GM23338 (cell line): ENCODE results near the gene PEPD. TPM values are rescaled to one million over a fixed set of nuclear protein-coding genes. Genes with fewer than 3 reads are reported as not detected.

Experiments used
- ATAC-seq: fragments of 200-7000 bp; cut with Tn5 transposase; 3 replicates; pipeline ENCODE4 v1.9.1; 2020
- DNase-seq: peaks from one replicate; pipeline ENCODE4 v3.0.0-alpha.2; 2015; ENCODE audit warnings: low spot score
- H2AFZ ChIP-seq: fragments of 200-600 bp; sonication (generic); 2 replicates; pipeline ENCODE4 v1.8.0; 2016; ENCODE audit warnings: antibody characterized with exemption, mild to moderate bottlenecking, moderate library complexity
- H3F3A ChIP-seq: fragments of 200-600 bp; sonication (generic); replicated peaks from 2 replicates; pipeline ENCODE4 v1.8.0; 2017; ENCODE audit warnings: antibody characterized with exemption, mixed run types, low read depth
- H3K27ac ChIP-seq: fragments of 200-600 bp; sonication (generic); 2 replicates; pipeline ENCODE4 v1.6.1; 2016; ENCODE audit warnings: low read depth
- H3K27me3 ChIP-seq: fragments of 200-600 bp; sonication (generic); 2 replicates; pipeline ENCODE4 v1.8.0; 2016; ENCODE audit warnings: mild to moderate bottlenecking, mixed run types, moderate library complexity; ENCODE audit not compliant: insufficient read depth
- H3K36me3 ChIP-seq: fragments of 200-600 bp; sonication (generic); 2 replicates; pipeline ENCODE4 v1.8.0; 2016; ENCODE audit warnings: mild to moderate bottlenecking; ENCODE audit not compliant: insufficient read depth
- H3K4me1 ChIP-seq: fragments of 200-600 bp; sonication (generic); 2 replicates; pipeline ENCODE4 v1.8.0; 2016; ENCODE audit warnings: mild to moderate bottlenecking, moderate library complexity; ENCODE audit not compliant: insufficient read depth
- H3K4me2 ChIP-seq: fragments of 200-600 bp; sonication (generic); 2 replicates; pipeline ENCODE4 v1.7.1; 2017; ENCODE audit warnings: mixed run types
- H3K4me3 ChIP-seq: fragments of 200-600 bp; sonication (generic); 2 replicates; pipeline ENCODE4 v1.6.1; 2016; ENCODE audit warnings: mixed run types
- H3K79me2 ChIP-seq: fragments of 200-600 bp; sonication (generic); replicated peaks from 2 replicates; pipeline ENCODE4 v1.8.0; 2017; ENCODE audit warnings: mild to moderate bottlenecking; ENCODE audit not compliant: insufficient read depth
- H3K9me2 ChIP-seq: fragments of 200-600 bp; sonication (generic); 2 replicates; pipeline ENCODE4 v1.8.0; 2017; ENCODE audit not compliant: insufficient read depth
- H4K20me1 ChIP-seq: fragments of 200-600 bp; sonication (generic); replicated peaks from 2 replicates; pipeline ENCODE4 v1.8.0; 2017; ENCODE audit warnings: mild to moderate bottlenecking; ENCODE audit not compliant: insufficient read depth
- H3K27ac Mint-ChIP-seq: 2 replicates; pipeline ENCODE4 v1.8.0; 2020; ENCODE audit warnings: inconsistent platforms, mild to moderate bottlenecking, moderate library complexity, mixed read lengths
- H3K27me3 Mint-ChIP-seq: 3 replicates; pipeline ENCODE4 v1.8.0; 2022; ENCODE audit warnings: low read depth, mild to moderate bottlenecking, moderate library complexity, mixed read lengths, inconsistent platforms; ENCODE audit not compliant: insufficient read depth, poor library complexity
- H3K36me3 Mint-ChIP-seq: 3 replicates; pipeline ENCODE4 v1.8.0; 2021; ENCODE audit warnings: low read depth, mild to moderate bottlenecking, inconsistent platforms, moderate library complexity, mixed read lengths
- H3K4me1 Mint-ChIP-seq: 3 replicates; pipeline ENCODE4 v1.8.0; 2020; ENCODE audit warnings: mild to moderate bottlenecking, inconsistent platforms, mixed read lengths
- H3K4me3 Mint-ChIP-seq: 3 replicates; pipeline ENCODE4 v1.8.0; 2021; ENCODE audit warnings: moderate library complexity, mild to moderate bottlenecking, inconsistent platforms, mixed read lengths
- H3K9me3 Mint-ChIP-seq: 3 replicates; pipeline ENCODE4 v1.8.0; 2020; ENCODE audit warnings: moderate library complexity, mild to moderate bottlenecking, inconsistent platforms, mixed read lengths
- CREB1 ChIP-seq: fragments of 250-450 bp; sonication (Bioruptor Pico); IDR thresholded peaks from 2 replicates; pipeline ENCODE4 v1.5.0; 2020; ENCODE audit warnings: low read depth, mild to moderate bottlenecking, moderate library complexity
- EZH2 ChIP-seq: fragments of 200-600 bp; sonication (generic); IDR thresholded peaks from one replicate; pipeline ENCODE4 v1.8.0; 2017; ENCODE audit warnings: antibody characterized with exemption, mild to moderate bottlenecking, low read depth; ENCODE audit not compliant: unreplicated experiment
- EZH2phosphoT487 ChIP-seq: fragments of 200-600 bp; sonication (generic); IDR thresholded peaks from one replicate; pipeline ENCODE4 v1.8.1; 2018; ENCODE audit warnings: antibody characterized with exemption; ENCODE audit not compliant: unreplicated experiment
- JUNB ChIP-seq: IDR thresholded peaks from one replicate; pipeline ENCODE4 v1.6.1; 2016; ENCODE audit warnings: antibody characterized with exemption; ENCODE audit not compliant: unreplicated experiment
- NANOG ChIP-seq: IDR thresholded peaks from 2 replicates; pipeline ENCODE4 v1.6.1; 2016; ENCODE audit warnings: antibody characterized with exemption, borderline replicate concordance
- POLR2AphosphoS5 ChIP-seq: IDR thresholded peaks from 2 replicates; pipeline ENCODE4 v1.6.1; 2016; ENCODE audit warnings: antibody characterized with exemption, low read depth
- REST ChIP-seq: IDR thresholded peaks from one replicate; pipeline ENCODE4 v1.6.1; 2018; ENCODE audit warnings: antibody characterized with exemption; ENCODE audit not compliant: unreplicated experiment
- STAT1 ChIP-seq: IDR thresholded peaks from one replicate; pipeline ENCODE4 v1.6.1; 2016; ENCODE audit warnings: antibody characterized with exemption; ENCODE audit not compliant: unreplicated experiment
- ZNF114 ChIP-seq: fragments of 250-450 bp; sonication (Bioruptor Pico); IDR thresholded peaks from 2 replicates; pipeline ENCODE4 v1.5.0; 2020; ENCODE audit warnings: mild to moderate bottlenecking, moderate library complexity
- polyA plus RNA-seq: library from polyadenylated mRNA; unstranded; fragments of >200 nt; fragmentation: Nextera tagmentation; extraction: Ambion mirVana; gene quantifications from 2 replicates; pipeline ENCODE4 v1.2.1, GENCODE V29; 2016
- total RNA-seq: library from RNA; depleted of rRNA; stranded (reverse); fragments of >200 nt; shearing (Covaris generic); gene quantifications from 2 replicates; pipeline ENCODE4 v1.2.3, GENCODE V29; 2014
- TF ChIP-seq, protein P1 (sequence below), 2 experiments: fragments of 200-600 bp in 1 of 2; sonication (generic) in 1 of 2; conservative IDR thresholded peaks; 2 replicates each; pipeline versions ENCODE4 v1.5.1 to v1.6.1; 2016 to 2017; ENCODE audit warnings: antibody characterized with exemption in 2 of 2, low read depth in 2 of 2, mild to moderate bottlenecking in 2 of 2, moderate library complexity in 1 of 2

The PEPD gene
- total and polyA plus RNA-seq, 2 experiments from 2014 or later, result 81.7 to 89.2 TPM

DNA sequence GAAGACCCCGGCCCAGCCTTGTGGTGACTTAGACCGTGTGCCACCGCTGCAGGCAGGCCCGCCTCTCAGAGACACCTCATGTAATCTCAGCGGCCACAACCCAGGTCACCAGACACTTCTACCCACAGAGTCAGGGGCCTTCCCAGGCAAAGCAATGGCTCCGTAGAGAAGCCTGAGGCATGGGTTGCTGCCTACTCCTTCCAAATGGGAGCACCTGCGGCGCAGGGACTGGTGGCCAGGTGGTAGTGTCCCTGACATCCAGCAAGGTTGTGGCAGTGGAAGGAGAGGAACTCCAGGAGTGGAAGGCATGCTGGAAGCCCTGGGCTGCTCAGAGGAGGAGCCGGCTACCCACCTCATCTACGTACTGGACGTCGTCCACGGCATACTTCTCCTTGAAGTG lies 21.0 kb downstream of the PEPD start:
- DNase-seq (no peak), ATAC-seq (no peak)
- Histone ChIP-seq H3K4me2 (no peak overlapping the region), H2AFZ (no peak overlapping the region), H3K4me1 (no peaks in the 10 kb centered on the region), H3K79me2 (no peaks in the 10 kb centered on the region), H3K36me3 (no peaks in the 10 kb centered on the region), H3K27ac (no peak overlapping the region), H3K27me3 (no peaks in the 10 kb centered on the region), H3K4me3 (no peak overlapping the region), H3K9me2 (no peaks in the 10 kb centered on the region), H4K20me1 (no peaks in the 10 kb centered on the region), H3F3A (no peaks in the 10 kb centered on the region)
- no peaks in the 10 kb centered on the region; the same call in 2 of the 3 replicates for H3K9me3 Mint-ChIP-seq
- H3K27ac Mint-ChIP-seq, result no peak overlapping the region
- H3K4me1 Mint-ChIP-seq, result peaks cover 3% of the 10 kb centered on the region; the same call in 1 of the 3 replicates
- H3K36me3 Mint-ChIP-seq, result peaks cover 16% of the 10 kb centered on the region
- H3K4me3 Mint-ChIP-seq, result no peak overlapping the region
- TF ChIP-seq STAT1, result no peak
- no peak for TF ChIP-seq EZH2phosphoT487
- no peak for TF ChIP-seq POLR2AphosphoS5
- no peak for TF ChIP-seq REST
- TF ChIP-seq, protein P1, sequence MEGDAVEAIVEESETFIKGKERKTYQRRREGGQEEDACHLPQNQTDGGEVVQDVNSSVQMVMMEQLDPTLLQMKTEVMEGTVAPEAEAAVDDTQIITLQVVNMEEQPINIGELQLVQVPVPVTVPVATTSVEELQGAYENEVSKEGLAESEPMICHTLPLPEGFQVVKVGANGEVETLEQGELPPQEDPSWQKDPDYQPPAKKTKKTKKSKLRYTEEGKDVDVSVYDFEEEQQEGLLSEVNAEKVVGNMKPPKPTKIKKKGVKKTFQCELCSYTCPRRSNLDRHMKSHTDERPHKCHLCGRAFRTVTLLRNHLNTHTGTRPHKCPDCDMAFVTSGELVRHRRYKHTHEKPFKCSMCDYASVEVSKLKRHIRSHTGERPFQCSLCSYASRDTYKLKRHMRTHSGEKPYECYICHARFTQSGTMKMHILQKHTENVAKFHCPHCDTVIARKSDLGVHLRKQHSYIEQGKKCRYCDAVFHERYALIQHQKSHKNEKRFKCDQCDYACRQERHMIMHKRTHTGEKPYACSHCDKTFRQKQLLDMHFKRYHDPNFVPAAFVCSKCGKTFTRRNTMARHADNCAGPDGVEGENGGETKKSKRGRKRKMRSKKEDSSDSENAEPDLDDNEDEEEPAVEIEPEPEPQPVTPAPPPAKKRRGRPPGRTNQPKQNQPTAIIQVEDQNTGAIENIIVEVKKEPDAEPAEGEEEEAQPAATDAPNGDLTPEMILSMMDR (conservative IDR thresholded peaks at IDR 0.05; ENCODE audit: low read depth in 2 of 2), result no peak
- no peak for TF ChIP-seq CREB1 (CRISPR knock-in tag)
- peaks cover 2% of the 10 kb centered on the region for H3K27me3 Mint-ChIP-seq

DNA sequence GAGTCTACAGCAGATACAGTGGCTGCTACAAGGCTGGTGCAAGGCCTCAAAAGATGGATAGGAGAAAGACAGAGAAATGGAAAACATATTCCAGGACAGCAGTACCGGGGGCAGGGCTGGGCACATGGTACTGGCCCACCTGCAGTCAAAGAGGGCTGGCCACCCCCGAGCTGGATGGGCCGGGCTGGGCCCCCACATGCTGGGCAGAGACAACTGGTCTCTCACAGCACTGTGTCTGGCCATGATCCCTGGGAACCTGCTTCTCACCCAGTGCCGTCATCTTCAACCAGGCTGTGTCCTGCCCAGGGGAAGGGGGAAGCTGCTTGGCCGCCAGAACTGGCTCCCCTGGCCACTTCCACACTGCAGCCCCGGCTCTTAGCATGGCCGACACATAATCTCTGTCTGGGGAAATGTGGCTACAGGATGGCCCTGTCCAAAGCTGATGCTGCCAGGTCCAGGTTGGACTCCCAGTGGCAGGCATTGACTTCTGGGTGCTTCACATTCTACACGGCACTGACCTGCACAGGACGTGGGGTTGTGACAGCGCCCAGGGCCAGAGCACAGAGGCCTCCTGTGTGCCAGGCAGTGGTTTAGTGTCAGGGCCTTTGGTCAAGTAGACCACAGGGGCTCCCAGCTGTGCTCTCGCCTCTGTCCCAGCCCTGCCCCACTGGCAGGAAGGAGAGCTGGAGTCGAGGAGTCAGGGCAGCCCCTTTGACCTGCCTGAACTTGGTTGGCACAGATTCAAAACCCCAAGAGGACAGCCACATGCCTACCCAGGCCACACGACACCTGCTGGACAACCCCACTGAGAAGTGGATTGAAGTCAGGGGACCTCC lies 21.7 kb downstream of the PEPD start:
- no peaks in the 10 kb centered on the region for H3F3A ChIP-seq
- no peak overlapping the region for H2AFZ ChIP-seq
- H3K27me3 ChIP-seq, result no peaks in the 10 kb centered on the region
- Mint-ChIP-seq H3K9me3 (no peaks in the 10 kb centered on the region; the same call in 2 of the 3 replicates), H3K4me3 (no peak overlapping the region), H3K36me3 (peaks cover 16% of the 10 kb centered on the region), H3K27me3 (peaks cover 2% of the 10 kb centered on the region), H3K4me1 (peaks cover 3% of the 10 kb centered on the region; the same call in 1 of the 3 replicates), H3K27ac (no peak overlapping the region)
- no peak overlapping the region for H3K4me3 ChIP-seq
- no peaks in the 10 kb centered on the region for H4K20me1 ChIP-seq
- H3K4me1 ChIP-seq, result no peaks in the 10 kb centered on the region
- no peak overlapping the region for H3K27ac ChIP-seq
- ATAC-seq (no peak), DNase-seq (no peak)
- H3K79me2 ChIP-seq, result no peaks in the 10 kb centered on the region
- H3K36me3 ChIP-seq, result no peaks in the 10 kb centered on the region
- H3K9me2 ChIP-seq, result no peaks in the 10 kb centered on the region
- no peak overlapping the region for H3K4me2 ChIP-seq
- TF ChIP-seq REST (no peak), NANOG (no peak), ZNF114 (no peak), EZH2phosphoT487 (no peak), EZH2 (no peak), POLR2AphosphoS5 (no peak), STAT1 (no peak), JUNB (no peak)
- TF ChIP-seq, protein P1 (conservative IDR thresholded peaks at IDR 0.05; ENCODE audit: low read depth in 2 of 2), result no peak
